ENCODE results near the gene NCS1.

NCS1 gene

DNA sequence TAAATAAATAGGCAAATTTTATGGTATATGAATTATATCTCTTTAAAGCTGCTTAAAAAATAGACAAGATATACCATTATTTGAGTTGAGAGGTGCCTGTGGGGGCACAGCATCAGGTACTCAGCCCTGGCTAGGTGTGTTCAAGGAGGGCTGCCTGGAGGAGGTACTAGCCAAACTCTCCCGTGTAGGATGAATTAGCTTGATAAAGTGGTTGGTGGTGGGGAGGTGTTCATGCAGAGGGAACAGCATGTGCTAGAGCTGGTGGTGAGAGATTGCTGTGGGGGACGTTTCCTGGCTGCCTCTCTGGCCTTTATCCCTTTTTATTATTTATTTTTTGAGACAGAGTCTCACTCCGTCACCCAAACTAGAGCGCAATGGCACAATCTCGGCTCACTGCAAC, 23.2 kb upstream of the NCS1 start:
- Histone ChIP-seq H3K9me3 (ENCODE audit: control insufficient read depth, insufficient read depth, low read depth, low read length) (no peaks in the 10 kb centered on the region), H3K36me3 (ENCODE audit: control insufficient read depth in 2 of 2, insufficient read depth in 1 of 2, low read length in 2 of 2) (no peaks in the 10 kb centered on the region), H3K27ac (ENCODE audit: extremely low read depth, low read depth, low read length) (no peak overlapping the region), H3K4me1 (ENCODE audit: control insufficient read depth, insufficient read depth, low read length) (no peaks in the 10 kb centered on the region), H3K4me3 (ENCODE audit: low read depth, low read length) (no peak overlapping the region)
- TF ChIP-seq ZNF274 (IDR thresholded peaks at IDR 0.05; ENCODE audit: low read length) = no peak
- TF ChIP-seq ZNF274 (tag by site-specific recombination; IDR thresholded peaks at IDR 0.05; ENCODE audit: borderline replicate concordance) = no peak
- peak; percentile 76 for TF ChIP-seq ZNF341 (tag by site-specific recombination; IDR thresholded peaks at IDR 0.05; ENCODE audit: low read depth)
- ChIA-PET CTCF (interaction anchor here (0.6 to 1.0 kb wide), 3 partner anchors 8 to 88 kb away, joined by 3 to 6 read pairs (median 3); no protein-coding TSS in a partner anchor), POLR2A (no interaction called here)

DNA sequence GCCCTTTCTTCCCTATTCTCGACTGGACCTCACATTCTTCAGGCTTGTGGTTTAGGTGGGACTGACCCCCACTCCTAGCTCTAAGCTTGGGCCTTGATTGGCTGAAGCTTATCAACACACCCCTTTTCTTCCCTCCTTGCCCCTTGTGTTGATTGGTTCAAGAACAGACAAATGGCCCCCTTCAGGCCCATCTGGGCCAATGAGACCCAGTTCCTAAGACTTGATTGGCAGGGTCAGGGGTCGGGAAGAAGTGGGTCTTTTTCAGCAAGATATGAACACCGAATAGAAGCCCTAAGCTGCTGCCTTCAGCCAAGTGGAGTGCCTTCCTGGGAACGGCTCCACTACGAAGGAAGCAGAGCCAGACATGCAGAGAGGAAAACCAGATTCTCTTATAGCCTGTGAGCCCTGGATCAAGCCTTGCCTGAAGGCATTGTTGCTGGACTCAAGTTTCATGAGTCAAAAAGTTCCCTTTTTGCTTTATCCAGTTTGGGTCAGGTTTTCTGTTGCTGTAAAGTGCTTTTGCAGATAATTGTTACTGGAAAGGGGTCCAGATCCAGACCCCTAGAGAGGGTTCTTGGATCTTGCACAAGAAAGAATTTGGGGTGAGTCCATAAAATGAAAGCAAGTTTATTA, 22.4 kb upstream of the NCS1 start:
- ChIA-PET POLR2A (interaction anchor here (0.8 kb wide), 1 partner anchor 315 kb away, joined by 3 read pairs; the partner anchor contains the start of gene C9orf78), CTCF (interaction anchor here (0.6 to 1.0 kb wide), 2 partner anchors 9 to 42 kb away, joined by 3 read pairs; no protein-coding TSS in a partner anchor)
- TF ChIP-seq SP2 (tag by site-specific recombination; IDR thresholded peaks at IDR 0.05) = 0 out of 2 replicates have a peak, but pooled peaks have one; percentile 14
- TF ChIP-seq ZNF2 (tag by site-specific recombination; IDR thresholded peaks at IDR 0.05) = no peak
- no peak overlapping the region for H3K4me3 ChIP-seq (ENCODE audit: low read depth, low read length)
- no peaks in the 10 kb centered on the region for H3K36me3 ChIP-seq (ENCODE audit: control insufficient read depth in 2 of 2, insufficient read depth in 1 of 2, low read length in 2 of 2)
- no peaks in the 10 kb centered on the region for H3K4me1 ChIP-seq (ENCODE audit: control insufficient read depth, insufficient read depth, low read length)
- H3K9me3 ChIP-seq (ENCODE audit: control insufficient read depth, insufficient read depth, low read depth, low read length) = no peaks in the 10 kb centered on the region
- no peak overlapping the region for H3K27ac ChIP-seq (ENCODE audit: extremely low read depth, low read depth, low read length)

DNA sequence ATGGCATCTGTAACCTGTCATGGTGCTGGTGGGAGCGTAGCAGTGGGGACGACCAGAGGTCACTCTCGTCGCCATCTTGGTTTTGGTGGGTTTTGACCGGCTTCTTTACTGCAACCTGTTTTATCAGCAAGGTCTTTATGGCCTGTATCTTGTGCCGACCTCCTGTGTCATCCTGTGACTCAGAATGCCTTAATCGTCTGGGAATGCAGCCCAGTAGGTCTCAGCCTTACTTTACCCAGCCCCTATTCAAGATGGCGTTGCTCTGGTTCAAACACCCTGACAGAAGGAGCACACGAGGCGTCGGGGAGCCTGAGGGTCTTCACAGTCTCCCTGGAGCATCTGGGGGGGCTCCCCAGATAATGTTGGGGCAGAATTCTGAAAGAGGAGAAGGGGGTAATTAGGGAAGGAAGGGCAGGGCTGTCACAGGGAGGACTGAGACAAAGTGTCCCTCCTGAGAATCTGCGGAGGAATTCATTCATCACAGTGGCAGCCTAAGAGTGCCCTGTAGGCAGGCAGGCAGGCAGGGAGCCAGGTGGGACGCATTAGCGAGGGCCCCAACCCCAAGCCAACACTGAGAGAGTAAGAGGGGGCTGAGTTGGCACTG, 21.3 kb upstream of the NCS1 start:
- H3K4me3 ChIP-seq (ENCODE audit: low read depth, low read length) = no peak overlapping the region
- H3K4me1 ChIP-seq (ENCODE audit: control insufficient read depth, insufficient read depth, low read length) = no peaks in the 10 kb centered on the region
- H3K36me3 ChIP-seq (ENCODE audit: control insufficient read depth in 2 of 2, insufficient read depth in 1 of 2, low read length in 2 of 2) = no peaks in the 10 kb centered on the region
- no peak overlapping the region for H3K27ac ChIP-seq (ENCODE audit: extremely low read depth, low read depth, low read length)
- POLR2A ChIA-PET = no interaction called here
- CTCF ChIA-PET = no interaction called here
- TF ChIP-seq ZFP41 (tag by site-specific recombination; IDR thresholded peaks at IDR 0.05; ENCODE audit: borderline replicate concordance) (no peak), GLIS1 (tag by site-specific recombination; IDR thresholded peaks at IDR 0.05) (peak; percentile 67), KLF8 (tag by site-specific recombination; IDR thresholded peaks at IDR 0.05) (0 out of 2 replicates have a peak, but pooled peaks have one; percentile 30), ZNF629 (tag by site-specific recombination; IDR thresholded peaks at IDR 0.05) (0 out of 2 replicates have a peak, but pooled peaks have one; percentile 18)
- TF ChIP-seq, protein P1, sequence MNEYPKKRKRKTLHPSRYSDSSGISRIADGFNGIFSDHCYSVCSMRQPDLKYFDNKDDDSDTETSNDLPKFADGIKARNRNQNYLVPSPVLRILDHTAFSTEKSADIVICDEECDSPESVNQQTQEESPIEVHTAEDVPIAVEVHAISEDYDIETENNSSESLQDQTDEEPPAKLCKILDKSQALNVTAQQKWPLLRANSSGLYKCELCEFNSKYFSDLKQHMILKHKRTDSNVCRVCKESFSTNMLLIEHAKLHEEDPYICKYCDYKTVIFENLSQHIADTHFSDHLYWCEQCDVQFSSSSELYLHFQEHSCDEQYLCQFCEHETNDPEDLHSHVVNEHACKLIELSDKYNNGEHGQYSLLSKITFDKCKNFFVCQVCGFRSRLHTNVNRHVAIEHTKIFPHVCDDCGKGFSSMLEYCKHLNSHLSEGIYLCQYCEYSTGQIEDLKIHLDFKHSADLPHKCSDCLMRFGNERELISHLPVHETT (tag by site-specific recombination; IDR thresholded peaks at IDR 0.05) = 0 out of 2 replicates have a peak, but pooled peaks have one; percentile 26
- no peaks in the 10 kb centered on the region for H3K9me3 ChIP-seq (ENCODE audit: control insufficient read depth, insufficient read depth, low read depth, low read length)

DNA sequence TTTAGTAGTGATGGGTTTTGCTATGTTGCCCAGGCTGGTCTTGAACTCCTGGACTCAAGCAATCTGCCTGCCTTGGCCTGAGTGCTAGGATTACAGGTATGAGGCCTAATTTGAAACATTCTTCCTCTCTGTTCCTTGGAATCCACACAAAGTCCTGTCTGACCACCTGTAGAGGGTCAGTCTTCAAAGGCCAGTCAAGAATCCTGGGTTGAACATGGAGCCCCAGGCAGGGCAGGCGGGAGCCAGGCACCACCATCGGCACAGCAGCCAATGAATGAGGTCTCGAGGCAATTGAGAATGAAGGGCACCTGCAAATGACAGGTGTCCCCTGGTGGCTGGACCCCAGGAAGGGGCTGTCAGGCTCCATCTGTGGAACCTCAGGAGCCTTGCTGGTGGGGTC, 17.4 kb upstream of the NCS1 start:
- H3K4me3 ChIP-seq (ENCODE audit: low read depth, low read length) = no peak overlapping the region
- H3K9me3 ChIP-seq (ENCODE audit: control insufficient read depth, insufficient read depth, low read depth, low read length) = no peaks in the 10 kb centered on the region
- no peaks in the 10 kb centered on the region for H3K4me1 ChIP-seq (ENCODE audit: control insufficient read depth, insufficient read depth, low read length)
- H3K36me3 ChIP-seq (ENCODE audit: control insufficient read depth in 2 of 2, insufficient read depth in 1 of 2, low read length in 2 of 2) = no peaks in the 10 kb centered on the region
- peak; percentile 60 for TF ChIP-seq SCRT2 (tag by site-specific recombination; IDR thresholded peaks at IDR 0.05)
- TF ChIP-seq, protein P2, sequence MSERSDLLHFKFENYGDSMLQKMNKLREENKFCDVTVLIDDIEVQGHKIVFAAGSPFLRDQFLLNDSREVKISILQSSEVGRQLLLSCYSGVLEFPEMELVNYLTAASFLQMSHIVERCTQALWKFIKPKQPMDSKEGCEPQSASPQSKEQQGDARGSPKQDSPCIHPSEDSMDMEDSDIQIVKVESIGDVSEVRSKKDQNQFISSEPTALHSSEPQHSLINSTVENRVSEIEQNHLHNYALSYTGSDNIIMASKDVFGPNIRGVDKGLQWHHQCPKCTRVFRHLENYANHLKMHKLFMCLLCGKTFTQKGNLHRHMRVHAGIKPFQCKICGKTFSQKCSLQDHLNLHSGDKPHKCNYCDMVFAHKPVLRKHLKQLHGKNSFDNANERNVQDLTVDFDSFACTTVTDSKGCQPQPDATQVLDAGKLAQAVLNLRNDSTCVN (tag by site-specific recombination; optimal IDR thresholded peaks at IDR 0.05) = no peak
- no peak overlapping the region for H3K27ac ChIP-seq (ENCODE audit: extremely low read depth, low read depth, low read length)
- ChIA-PET CTCF (interaction anchor here (0.7 to 0.8 kb wide), 2 partner anchors 48 to 75 kb away, joined by 3 read pairs; no protein-coding TSS in a partner anchor), POLR2A (no interaction called here)
